K562 (cell line): ENCODE measurements around the gene DARS2. TPM values are rescaled to one million over a fixed set of nuclear protein-coding genes. Genes with fewer than 3 reads are reported as not detected.

Experiments
- BCL6 ChIP-seq: fragments of 250-450 bp; sonication (Bioruptor Pico); IDR thresholded peaks from 2 replicates; pipeline ENCODE4 v1.4.0; 2020
- ETS2 ChIP-seq: IDR thresholded peaks from 2 replicates; pipeline ENCODE4 v1.6.1; 2016; ENCODE audit warnings: borderline replicate concordance, missing genetic modification characterization, mild to moderate bottlenecking, moderate library complexity, missing compliant biosample characterization; ENCODE audit not compliant: poor library complexity, severe bottlenecking
- FOXA3 ChIP-seq, 2 experiments: fragments of 450-650 bp in 1 of 2; sonication (generic) in 1 of 2; formaldehyde crosslinking; IDR thresholded peaks in 1 of 2; conservative IDR thresholded peaks in 1 of 2; 2 replicates each; pipeline versions ENCODE4 v1.4.0 to v1.8.0; 2020 to 2022; ENCODE audit warnings: mild to moderate bottlenecking in 2 of 2, missing genetic modification reagents in 1 of 2
- FOXJ2 ChIP-seq: fragments of 200-800 bp; sonication (Bioruptor generic); IDR thresholded peaks from 2 replicates; pipeline ENCODE4 v1.6.1; 2016; ENCODE audit warnings: missing genetic modification characterization, missing compliant biosample characterization
- HLTF ChIP-seq: fragments of 450-650 bp; IDR thresholded peaks from 2 replicates; pipeline ENCODE4 v1.6.1; 2016
- MAX ChIP-seq: sonication (generic); formaldehyde crosslinking; IDR thresholded peaks from 2 replicates; pipeline ENCODE4 v1.9.0; 2022; ENCODE audit warnings: mild to moderate bottlenecking, missing genetic modification reagents
- MBD2 ChIP-seq: sonication (generic); IDR thresholded peaks from 2 replicates; pipeline ENCODE4 v1.6.1; 2016; ENCODE audit warnings: low read depth, borderline replicate concordance
- NR2C1 ChIP-seq, 2 experiments: fragments of 450-650 bp; IDR thresholded peaks; 2 replicates each; pipeline ENCODE4 v1.6.1; 2017; ENCODE audit warnings: mild to moderate bottlenecking in 2 of 2, antibody characterized with exemption in 1 of 2, inconsistent platforms in 1 of 2, missing compliant biosample characterization in 1 of 2, missing genetic modification characterization in 1 of 2
- PRDM10 ChIP-seq: fragments of 450-650 bp; IDR thresholded peaks from 2 replicates; pipeline ENCODE4 v1.6.1; 2018; ENCODE audit not compliant: partially characterized antibody
- RCOR1 ChIP-seq, 2 experiments: IDR thresholded peaks; 2 replicates each; pipeline ENCODE4 v1.6.1; 2012; ENCODE audit warnings: low read depth in 2 of 2, low read length in 2 of 2, borderline replicate concordance in 1 of 2, improper control_type of control experiment in 1 of 2
- RNF2 ChIP-seq: sonication (generic); IDR thresholded peaks from 2 replicates; pipeline ENCODE4 v1.6.1; 2016
- SMARCA4 ChIP-seq: fragments of 450-650 bp; IDR thresholded peaks from 2 replicates; pipeline ENCODE4 v1.6.1; 2016
- TAF9B ChIP-seq: fragments of 450-650 bp; IDR thresholded peaks from 2 replicates; pipeline ENCODE4 v1.6.1; 2018; ENCODE audit warnings: mild to moderate bottlenecking; ENCODE audit not compliant: partially characterized antibody
- ZC3H4 ChIP-seq: sonication (generic); formaldehyde crosslinking; IDR thresholded peaks from 2 replicates; pipeline ENCODE4 v1.9.0; 2021; ENCODE audit warnings: missing genetic modification reagents, borderline replicate concordance
- ZNF12 ChIP-seq: sonication (generic); formaldehyde crosslinking; IDR thresholded peaks from 2 replicates; pipeline ENCODE4 v1.4.0; 2020; ENCODE audit warnings: mild to moderate bottlenecking, missing genetic modification reagents
- ZNF165 ChIP-seq: fragments of 250-450 bp; sonication (Bioruptor Pico); IDR thresholded peaks from 2 replicates; pipeline ENCODE4 v1.4.0; 2020; ENCODE audit warnings: borderline replicate concordance
- ZNF280A ChIP-seq: fragments of 450-650 bp; IDR thresholded peaks from 2 replicates; pipeline ENCODE4 v1.6.1; 2018; ENCODE audit warnings: mild to moderate bottlenecking, low read depth; ENCODE audit not compliant: partially characterized antibody
- ZNF408 ChIP-seq: fragments of 250-450 bp; sonication (Bioruptor Pico); IDR thresholded peaks from 2 replicates; pipeline ENCODE4 v1.4.0; 2020; ENCODE audit warnings: low read depth, mild to moderate bottlenecking, moderate library complexity
- ZNF444 ChIP-seq: fragments of 250-450 bp; sonication (Bioruptor Pico); IDR thresholded peaks from 2 replicates; pipeline ENCODE4 v1.4.0; 2020; ENCODE audit warnings: mild to moderate bottlenecking, moderate library complexity
- ZNF589 ChIP-seq: fragments of 200-800 bp; sonication (Bioruptor generic); IDR thresholded peaks from 2 replicates; pipeline ENCODE4 v1.6.1; 2016; ENCODE audit warnings: low read depth, missing genetic modification characterization, missing compliant biosample characterization
- ZNF830 ChIP-seq: fragments of 250-450 bp; sonication (Bioruptor Pico); IDR thresholded peaks from 2 replicates; pipeline ENCODE4 v1.5.0; 2021; ENCODE audit warnings: mild to moderate bottlenecking
- polyA plus RNA-seq, 8 experiments: library from polyadenylated mRNA; depleted of rRNA in 4 of 8; stranded (reverse) in 5 of 8; unstranded in 3 of 8; fragments of >200 nt; fragmentation: Nextera tagmentation in 2 of 8; fragmentation: Illumina TruSeq in 1 of 8; extraction: Ambion mirVana in 2 of 8; extraction: Trizol in 1 of 8; gene quantifications; 2 replicates each; pipeline versions ENCODE4 v1.2.1 to v1.2.3, GENCODE V29; 2011 to 2014; ENCODE audit warnings: inconsistent platforms in 1 of 8, missing spikeins in 1 of 8
- total RNA-seq, 7 experiments: library from RNA; depleted of rRNA in 6 of 7; stranded (reverse); fragments of >200 nt in 6 of 7; fragmentation: Illumina TruSeq in 2 of 7; extraction: Trizol in 2 of 7; gene quantifications; 2 replicates each; pipeline versions ENCODE4 v1.2.1 to v1.2.3, GENCODE V29; 2011 to 2021; ENCODE audit warnings: low replicate concordance in 1 of 7
- TF ChIP-seq, protein P1 (sequence below): fragments of 450-650 bp; IDR thresholded peaks from 2 replicates; pipeline ENCODE4 v1.6.1; 2016; ENCODE audit warnings: missing biosample characterization, missing genetic modification characterization

Gene DARS2
- total and polyA plus RNA-seq, 9 of the 15 experiments (the other 6 are each of a cell fraction or from before 2014, with no cell fraction given), result 36.4 to 96.7 (median 68.6) TPM

GRCh38 chr1:173824315-173825081 lies at the start of gene DARS2, which contains the start of gene CENPL (continued):
- TF ChIP-seq ETS2 (no peak), HLTF (no peak), NR2C1 (IDR thresholded peaks at IDR 0.05) (peak; percentile 93), NR2C1 (tag; IDR thresholded peaks at IDR 0.05) (peak; percentile 94), MAX (CRISPR knock-in tag) (peak; percentile 41; the same call in 1 of the 2 replicates), RNF2 (peak; percentile 59; the same call in 1 of the 2 replicates), ZNF830 (CRISPR knock-in tag) (no peak), BCL6 (no peak), ZC3H4 (CRISPR knock-in tag) (no peak), TAF9B (peak; percentile 85), RCOR1 (IDR thresholded peaks at IDR 0.05; ENCODE audit: borderline replicate concordance in 1 of 2, low read depth in 2 of 2, low read length in 2 of 2) (peak in 1 of 2 experiments; percentile 57; a peak in 1 of 4 replicates), PRDM10 (no peak), ZNF12 (peak; percentile 78), ZNF444 (CRISPR knock-in tag) (no peak), MBD2 (peak; percentile 73), ZNF408 (CRISPR knock-in tag) (no peak), FOXA3 (CRISPR knock-in tag; conservative IDR thresholded peaks at IDR 0.05 in 1 of 2, IDR thresholded peaks at IDR 0.05 in 1 of 2) (no peak), FOXJ2 (tag) (peak; percentile 11; the same call in 1 of the 2 replicates), ZNF589 (no peak; the same call in 1 of the 2 replicates), ZNF165 (CRISPR knock-in tag) (no peak), ZNF280A (no peak), SMARCA4 (0 out of 2 replicates have a peak, but pooled peaks have one; percentile 63)
- TF ChIP-seq, protein P1, sequence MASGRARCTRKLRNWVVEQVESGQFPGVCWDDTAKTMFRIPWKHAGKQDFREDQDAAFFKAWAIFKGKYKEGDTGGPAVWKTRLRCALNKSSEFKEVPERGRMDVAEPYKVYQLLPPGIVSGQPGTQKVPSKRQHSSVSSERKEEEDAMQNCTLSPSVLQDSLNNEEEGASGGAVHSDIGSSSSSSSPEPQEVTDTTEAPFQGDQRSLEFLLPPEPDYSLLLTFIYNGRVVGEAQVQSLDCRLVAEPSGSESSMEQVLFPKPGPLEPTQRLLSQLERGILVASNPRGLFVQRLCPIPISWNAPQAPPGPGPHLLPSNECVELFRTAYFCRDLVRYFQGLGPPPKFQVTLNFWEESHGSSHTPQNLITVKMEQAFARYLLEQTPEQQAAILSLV (tag), result no peak
